Erythroblast (primary cell): Measurements from ENCODE around the gene NCK2.

ENCODE experiments used
- GATA1 ChIP-seq: IDR thresholded peaks from 2 replicates; pipeline ENCODE4 v1.6.1; 2011; ENCODE audit warnings: low read depth, mild to moderate bottlenecking, control low read depth, low read length, moderate library complexity
- POLR2A ChIP-seq: IDR thresholded peaks from 2 replicates; pipeline ENCODE4 v1.6.1; 2011; ENCODE audit warnings: mild to moderate bottlenecking, low read length

DNA sequence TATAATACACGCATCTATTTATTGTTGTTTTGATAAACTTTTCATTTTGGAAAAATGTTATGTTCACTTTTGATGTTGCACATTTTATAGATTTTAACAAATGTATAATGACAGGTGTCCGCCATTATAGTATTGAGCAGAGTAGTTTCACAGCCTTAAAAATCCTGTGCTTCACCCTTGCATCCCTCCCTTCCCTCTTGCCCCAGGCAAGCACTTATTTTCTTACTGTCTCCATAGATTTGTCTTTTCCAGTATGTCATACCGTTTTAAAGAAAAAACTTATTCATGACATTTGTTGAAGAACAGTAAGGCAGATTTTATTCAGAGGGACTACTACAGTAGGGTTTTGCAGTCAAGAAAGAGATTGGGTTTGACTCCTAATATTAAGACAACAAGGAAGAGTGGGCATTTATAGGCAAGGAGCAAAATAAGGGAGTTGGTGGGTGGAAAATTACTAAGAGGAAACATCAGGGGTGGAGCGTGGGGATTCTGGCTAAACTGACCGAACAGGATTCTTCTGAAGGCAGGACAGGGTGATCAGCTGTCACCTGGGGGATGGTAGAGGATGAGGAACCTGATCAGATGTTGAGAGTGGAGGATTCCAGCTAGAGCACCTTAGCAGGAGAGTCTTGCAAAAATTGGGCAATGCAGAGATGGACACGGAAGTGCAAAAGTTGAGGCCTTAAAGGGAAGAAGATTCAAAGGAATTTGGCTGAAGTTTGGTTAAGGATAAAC, 108.8 kb downstream of the NCK2 start:
- TF ChIP-seq POLR2A = no peak
- TF ChIP-seq GATA1 = no peak
